SK-N-MC (cell line): ENCODE results near the gene PARM1.

ENCODE experiments used
- DNase-seq: peaks from one replicate; pipeline ENCODE4 v3.0.0-alpha.2; 2011; ENCODE audit warnings: low read depth, low spot score
- H3K27ac ChIP-seq: fragments of 200-600 bp; sonication (generic); 2 replicates; pipeline ENCODE4 v1.5.1; 2016; ENCODE audit warnings: mixed run types
- H3K36me3 ChIP-seq: fragments of 200-600 bp; sonication (generic); 2 replicates; pipeline ENCODE4 v1.6.1; 2017; ENCODE audit warnings: antibody characterized with exemption, low read length, mixed read lengths; ENCODE audit not compliant: insufficient read depth
- H3K4me3 ChIP-seq: fragments of 200-600 bp; sonication (generic); 2 replicates; pipeline ENCODE4 v1.5.1; 2016
- H3K9ac ChIP-seq: fragments of 200-600 bp; sonication (generic); 2 replicates; pipeline ENCODE4 v1.8.0; 2017; ENCODE audit warnings: mixed run types, mixed read lengths; ENCODE audit not compliant: insufficient read length
- H3K9me3 ChIP-seq: fragments of 200-600 bp; sonication (generic); 2 replicates; pipeline ENCODE4 v1.6.1; 2017; ENCODE audit warnings: low read depth, mild to moderate bottlenecking, antibody characterized with exemption, low read length, moderate library complexity, mixed read lengths
- EZH2 ChIP-seq: fragments of 200-600 bp; sonication (generic); IDR thresholded peaks from one replicate; pipeline ENCODE4 v1.6.1; 2017; ENCODE audit warnings: antibody characterized with exemption
- FOXP2 ChIP-seq: optimal IDR thresholded peaks from 2 replicates; pipeline ENCODE3; 2011; ENCODE audit warnings: mild to moderate bottlenecking, moderate library complexity; ENCODE audit not compliant: insufficient read depth; ENCODE audit errors: extremely low read length, control extremely low read depth
- POLR2AphosphoS5 ChIP-seq: IDR thresholded peaks from 2 replicates; pipeline ENCODE4 v1.6.1; 2012; ENCODE audit warnings: mild to moderate bottlenecking, low read depth, low read length, borderline replicate concordance

PARM1 gene

GRCh38 chr4:75081561-75081960 is 148.6 kb downstream of the PARM1 start:
- no peak for DNase-seq
- no peak overlapping the region for H3K27ac ChIP-seq
- H3K9me3 ChIP-seq = no peaks in the 10 kb centered on the region
- TF ChIP-seq FOXP2 = no peak
- H3K36me3 ChIP-seq = no peaks in the 10 kb centered on the region
- no peak overlapping the region for H3K4me3 ChIP-seq
- no peak overlapping the region for H3K9ac ChIP-seq

GRCh38 chr4:75087416-75087815 is 154.5 kb downstream of the PARM1 start:
- no peaks in the 10 kb centered on the region for H3K9me3 ChIP-seq
- H3K36me3 ChIP-seq = no peaks in the 10 kb centered on the region
- H3K4me3 ChIP-seq = no peak overlapping the region
- TF ChIP-seq FOXP2 = no peak
- no peak for TF ChIP-seq EZH2
- H3K9ac ChIP-seq = no peak overlapping the region
- DNase-seq = no peak
- H3K27ac ChIP-seq = no peak overlapping the region

GRCh38 chr4:75087865-75088264 is 154.9 kb downstream of the PARM1 start:
- TF ChIP-seq EZH2 (no peak), FOXP2 (no peak), POLR2AphosphoS5 (no peak)
- H3K36me3 ChIP-seq = no peaks in the 10 kb centered on the region
- no peak overlapping the region for H3K4me3 ChIP-seq
- no peaks in the 10 kb centered on the region for H3K9me3 ChIP-seq
- no peak overlapping the region for H3K27ac ChIP-seq
- no peak for DNase-seq
- no peak overlapping the region for H3K9ac ChIP-seq

GRCh38 chr4:75089206-75089605 is 156.3 kb downstream of the PARM1 start:
- TF ChIP-seq EZH2 = no peak
- TF ChIP-seq POLR2AphosphoS5 = no peak
- TF ChIP-seq FOXP2 = no peak
- DNase-seq = no peak
- H3K27ac ChIP-seq = no peak overlapping the region

GRCh38 chr4:75099321-75099720 is 166.4 kb downstream of the PARM1 start:
- TF ChIP-seq FOXP2 (no peak), EZH2 (no peak)
- H3K9me3 ChIP-seq = no peaks in the 10 kb centered on the region
- H3K4me3 ChIP-seq = no peak overlapping the region
- no peak for DNase-seq
- no peak overlapping the region for H3K27ac ChIP-seq
- H3K9ac ChIP-seq = no peak overlapping the region
- H3K36me3 ChIP-seq = no peaks in the 10 kb centered on the region

More at GRCh38 chr4:75089206-75089605, 156.3 kb downstream of the PARM1 start:
- Histone ChIP-seq H3K36me3 (no peaks in the 10 kb centered on the region), H3K4me3 (no peak overlapping the region), H3K9ac (no peak overlapping the region), H3K9me3 (no peaks in the 10 kb centered on the region)
